DMS153 treated with DMSO at 0.1 percent for 48 hours (cell line): Measurements from ENCODE around the gene SLIT1.

Experiments used
- DNase-seq: peaks from one replicate; lab custom pipeline; 2025; ENCODE audit not compliant: unreplicated experiment; lab: John Stamatoyannopoulos, UW

The SLIT1 gene

DNA sequence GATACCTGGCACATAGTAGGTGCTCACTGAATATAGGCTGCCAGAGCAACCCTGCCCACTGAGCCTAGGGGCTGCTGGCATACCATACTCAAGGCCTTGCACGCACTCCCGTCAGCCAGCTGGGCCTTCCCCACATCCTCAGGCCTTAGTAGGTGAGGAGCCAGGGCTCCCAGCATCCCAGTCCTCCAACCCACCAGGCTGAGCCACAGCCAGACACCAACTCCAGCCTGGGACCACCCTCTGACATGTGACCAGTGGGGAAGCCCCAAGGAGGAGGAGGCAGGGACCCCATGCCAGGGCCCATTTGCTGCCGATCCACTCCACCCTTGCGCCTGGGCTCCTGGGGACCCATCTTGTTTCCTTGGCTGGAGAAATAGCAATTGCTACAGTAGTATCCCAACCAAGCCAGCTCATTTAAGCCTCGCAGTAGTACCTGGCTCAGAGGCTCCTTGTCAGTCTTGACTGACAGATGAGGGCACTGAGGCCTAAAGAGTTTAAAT lies 11.4 kb downstream of the SLIT1 start:
- DNase-seq = no peak

DNA sequence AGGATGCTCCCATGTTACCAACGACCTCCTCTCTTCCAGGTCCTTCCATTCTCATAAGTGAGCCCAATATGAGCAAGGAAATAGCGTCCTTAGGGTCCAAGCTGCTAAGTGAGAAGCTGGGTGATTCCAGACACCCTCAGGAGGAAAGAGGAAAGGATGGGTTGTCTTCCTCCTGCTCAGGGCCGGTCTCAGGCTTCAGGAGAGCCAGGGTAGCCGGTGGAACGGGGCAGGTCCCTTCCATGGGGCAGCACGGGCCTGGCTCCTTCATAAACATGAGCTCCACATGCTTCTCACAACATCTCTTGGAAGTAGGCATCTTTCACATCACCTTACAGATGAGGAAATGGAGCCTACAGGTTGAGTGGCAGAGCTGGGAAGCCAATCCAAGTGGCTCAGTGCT lies 12.7 kb downstream of the SLIT1 start:
- DNase-seq = no peak

DNA sequence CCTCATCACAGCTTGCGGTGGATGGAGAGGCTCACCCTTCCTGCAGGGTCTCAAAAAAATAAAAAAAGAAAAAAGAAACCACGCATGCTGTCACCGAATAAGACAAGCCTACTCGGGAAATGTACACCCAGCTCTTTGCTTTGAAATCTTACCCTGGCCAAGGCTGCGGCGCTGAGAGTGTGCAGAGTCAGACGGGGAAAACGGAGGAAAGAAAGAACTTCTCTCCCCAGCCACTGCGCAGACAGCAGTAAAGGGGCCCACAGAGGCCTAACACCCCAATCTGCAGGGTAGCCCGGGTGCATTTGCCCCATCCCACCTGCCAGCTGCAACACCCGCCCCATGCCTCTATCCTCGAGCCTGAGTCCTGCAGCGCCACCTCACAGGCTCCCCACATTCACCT lies 14.8 kb downstream of the SLIT1 start:
- no peak for DNase-seq

DNA sequence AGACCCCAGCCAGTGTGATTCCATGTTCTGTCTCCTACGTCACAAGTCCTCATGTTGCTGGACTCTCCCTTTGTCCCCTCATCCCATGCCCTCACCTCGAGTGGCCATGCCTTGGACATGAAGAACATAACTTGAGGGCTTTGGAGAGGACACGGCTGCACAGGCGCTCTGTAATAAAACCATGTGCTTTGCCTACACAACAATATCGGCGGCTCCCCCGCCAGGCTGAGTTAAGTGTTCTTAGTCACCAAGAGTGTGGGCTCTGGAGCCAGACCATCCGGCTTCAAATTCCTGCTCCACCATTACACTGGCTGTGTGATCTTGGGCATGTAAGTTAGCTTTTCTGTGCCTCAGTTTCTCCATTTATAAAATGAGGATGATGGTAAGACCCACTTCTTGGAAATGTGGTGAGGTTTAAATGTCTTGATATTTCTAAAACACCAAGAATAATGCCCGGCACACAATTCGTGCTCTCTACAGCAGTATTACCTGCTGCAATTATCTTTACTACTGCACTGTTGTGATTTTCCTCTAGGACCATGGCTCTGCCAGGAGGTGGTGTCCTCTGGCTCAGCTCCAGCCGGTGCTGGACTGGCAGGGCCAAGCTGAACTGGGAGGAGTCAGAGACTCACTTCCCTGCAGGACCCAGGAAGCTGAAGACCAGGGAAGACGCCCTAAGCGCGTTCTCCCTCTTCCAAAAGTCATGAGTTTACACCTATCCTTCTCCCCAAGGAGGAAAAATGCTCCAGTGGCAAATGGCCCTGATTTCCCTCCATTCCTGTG lies 15.7 kb downstream of the SLIT1 start:
- DNase-seq = peak; percentile 75

DNA sequence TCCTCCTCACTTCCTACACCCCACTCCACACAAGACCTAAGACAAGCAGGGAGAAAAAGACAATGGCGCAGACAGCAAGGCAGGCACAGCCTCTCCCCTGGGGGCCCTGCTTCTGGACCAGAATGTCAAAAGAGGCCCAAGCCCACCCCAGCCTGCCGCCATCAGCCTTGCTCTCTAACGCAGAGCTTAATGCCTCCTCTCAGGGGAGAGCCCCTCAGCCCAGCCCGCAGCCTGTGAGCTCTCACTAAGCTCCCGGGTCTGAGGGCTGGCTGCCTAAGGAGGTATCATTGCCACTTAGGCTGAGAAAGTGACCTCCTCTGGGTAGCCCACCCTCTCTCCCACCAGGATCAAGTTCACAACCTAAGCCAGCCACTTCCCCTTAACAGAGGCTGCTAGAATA lies 16.7 kb downstream of the SLIT1 start:
- no peak for DNase-seq

DNA sequence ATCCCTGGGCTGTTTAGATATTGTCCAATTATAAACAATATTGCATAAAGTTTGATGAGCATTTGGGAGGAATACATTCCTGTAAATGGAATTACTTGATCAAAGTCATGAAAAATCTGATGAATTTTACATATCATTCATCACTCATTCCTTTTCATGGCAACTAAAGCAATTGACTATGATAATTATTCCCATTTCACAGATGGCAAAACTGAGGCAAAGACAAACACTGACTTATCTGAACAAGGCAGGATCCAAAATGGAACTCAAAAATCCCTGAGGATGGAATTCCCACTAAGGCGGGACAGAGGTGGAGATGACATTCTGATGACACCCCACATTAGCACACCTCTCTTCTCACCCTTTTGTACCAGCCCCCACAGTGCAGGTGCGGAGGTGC lies 17.1 kb downstream of the SLIT1 start:
- DNase-seq = no peak

DNA sequence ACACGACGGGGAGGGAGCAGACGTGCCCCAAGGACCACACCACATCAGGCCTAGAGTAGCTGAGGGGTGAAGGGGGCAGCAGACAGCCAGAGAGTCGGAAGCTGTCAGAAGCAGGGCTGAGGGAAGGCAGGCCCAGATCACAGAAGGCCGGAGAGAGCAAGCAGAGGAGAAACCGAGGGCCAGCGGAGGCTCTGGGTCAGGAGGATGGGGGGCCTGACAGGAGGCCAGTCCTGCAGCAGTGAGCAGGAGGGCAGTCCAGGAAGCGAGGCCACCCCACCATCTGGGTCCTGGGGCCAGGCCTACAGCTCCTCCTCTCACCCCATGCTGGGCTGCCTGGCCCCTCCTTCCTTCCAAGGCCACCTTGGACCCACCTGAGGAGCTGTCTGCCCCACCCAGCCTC lies 20.3 kb downstream of the SLIT1 start:
- DNase-seq = no peak

DNA sequence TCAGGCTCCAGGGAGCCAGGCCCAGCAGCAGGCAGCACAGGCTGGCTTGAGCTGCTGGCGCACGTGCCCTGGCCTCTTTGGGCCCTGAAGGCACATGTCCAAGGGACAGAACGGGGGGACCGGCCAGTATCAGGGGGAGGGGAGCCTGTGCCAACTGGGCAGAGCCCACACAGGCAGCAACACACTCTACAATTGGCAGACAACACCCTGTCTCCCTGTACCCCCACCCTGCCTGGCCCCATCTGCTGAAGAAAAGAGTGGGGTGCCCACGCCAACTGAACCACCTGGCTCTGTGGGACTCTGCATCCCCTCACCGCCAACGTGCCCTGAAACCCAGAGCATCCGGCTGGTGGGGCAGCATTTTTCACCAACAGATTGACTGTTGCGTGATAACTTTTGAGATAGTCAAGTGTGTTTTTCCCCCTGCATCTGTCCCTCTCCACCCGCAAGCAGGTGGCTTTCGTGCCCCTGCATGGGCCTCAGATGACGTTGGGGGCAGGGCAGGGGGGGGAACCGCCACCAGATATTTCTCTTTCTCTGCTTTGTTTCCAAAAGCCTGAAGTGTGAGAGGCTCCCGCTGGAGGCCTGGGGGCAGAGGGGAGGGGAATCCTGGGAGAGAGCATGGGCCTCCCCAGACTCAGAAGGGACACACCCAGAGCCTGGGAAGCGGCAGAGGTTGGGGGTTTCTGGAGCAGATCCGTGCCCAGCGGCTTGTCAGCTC lies 21.8 kb downstream of the SLIT1 start:
- DNase-seq = no peak

DNA sequence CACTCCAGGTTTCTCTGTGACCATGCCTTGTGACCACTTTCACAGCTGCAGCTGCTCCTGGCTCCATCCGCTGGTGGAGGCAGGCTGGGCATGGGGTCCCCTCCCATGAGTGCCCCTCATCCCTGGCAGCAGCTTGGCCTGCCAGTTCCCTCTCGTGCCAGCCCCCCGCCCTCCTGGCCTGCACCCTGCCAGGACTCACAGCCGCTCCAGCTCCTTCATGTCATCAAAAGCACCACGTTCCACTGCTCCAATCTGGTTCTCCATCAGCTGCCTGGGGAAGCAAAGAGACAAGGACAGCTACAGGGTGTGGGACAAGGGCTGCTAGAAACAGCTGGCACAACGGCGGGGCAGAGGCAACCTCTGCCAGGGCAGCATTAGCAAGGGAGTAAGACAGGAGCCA lies 22.6 kb downstream of the SLIT1 start:
- DNase-seq = no peak

DNA sequence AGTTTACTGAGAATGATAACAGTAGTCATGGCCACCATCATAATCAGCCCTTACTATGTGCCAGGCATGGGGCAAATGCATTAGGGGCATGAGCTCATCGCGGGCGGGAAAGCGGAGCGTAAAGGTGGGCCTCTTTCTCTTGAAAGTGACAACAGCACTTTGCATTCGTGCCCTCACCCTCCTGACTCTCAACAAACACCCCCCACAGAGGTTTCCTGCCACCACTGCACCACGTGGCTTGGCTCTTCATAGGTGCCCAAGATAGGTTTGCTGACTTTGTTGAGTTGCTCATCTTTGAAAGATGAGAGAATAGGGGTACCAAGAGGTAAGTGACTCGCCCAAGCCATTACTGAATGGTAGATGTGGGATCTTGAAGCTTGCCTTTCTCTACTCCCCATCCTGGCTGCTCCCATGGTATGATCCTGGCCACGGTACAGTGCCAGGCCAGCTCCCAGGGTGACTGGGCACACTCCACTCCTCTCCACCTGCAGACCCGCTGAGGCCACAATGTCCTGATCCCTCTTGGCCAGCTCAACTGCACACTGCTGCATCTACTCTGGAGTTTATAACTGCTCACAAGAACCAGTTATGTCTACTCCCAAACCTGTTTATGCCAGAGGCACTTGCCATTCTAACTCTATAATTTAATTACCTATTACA lies 26.0 kb downstream of the SLIT1 start:
- DNase-seq = no peak

DNA sequence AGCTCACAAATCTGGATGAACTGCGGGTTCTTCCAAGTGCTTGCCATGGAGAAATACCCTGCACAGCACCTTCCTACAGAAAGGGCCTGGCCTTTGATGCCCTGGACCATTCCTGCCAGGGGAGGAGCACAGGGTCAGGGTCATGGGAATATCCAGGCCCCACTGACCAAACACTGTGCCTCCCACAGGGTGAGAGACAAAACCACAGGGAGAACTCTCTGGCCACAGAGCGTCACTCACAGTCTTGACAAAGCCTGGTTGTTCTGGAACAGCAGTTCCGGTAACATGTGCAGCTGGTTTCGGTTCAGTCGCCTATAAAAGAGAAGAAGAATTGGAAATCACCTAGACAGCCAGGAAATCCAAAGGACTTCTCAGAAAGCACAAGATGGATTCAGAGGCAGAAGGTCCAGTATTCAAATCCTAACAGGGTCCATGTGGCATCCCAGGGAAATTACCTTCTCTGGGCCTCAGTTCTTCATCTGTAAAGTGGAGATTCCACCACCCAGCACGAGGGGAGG lies 28.1 kb downstream of the SLIT1 start:
- no peak for DNase-seq

DNA sequence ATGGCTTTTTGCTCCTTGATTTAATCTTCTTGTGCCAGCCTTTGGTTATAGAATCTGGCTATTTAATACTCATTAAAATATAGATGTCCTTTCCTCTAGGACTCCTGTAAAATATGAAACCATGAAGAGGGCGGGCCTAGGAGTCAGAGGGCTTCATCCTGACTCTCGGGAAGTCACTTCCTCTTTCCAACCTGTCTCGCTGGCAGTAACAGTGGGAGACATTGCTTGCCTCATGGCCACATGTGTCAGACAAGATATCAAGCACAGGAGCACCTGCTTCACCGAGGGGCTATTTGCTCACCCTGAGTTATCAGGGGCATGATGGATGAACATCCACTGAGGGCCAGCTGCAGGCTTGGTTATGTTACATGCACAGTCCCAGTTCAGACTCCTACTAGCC lies 31.0 kb downstream of the SLIT1 start:
- no peak for DNase-seq

DNA sequence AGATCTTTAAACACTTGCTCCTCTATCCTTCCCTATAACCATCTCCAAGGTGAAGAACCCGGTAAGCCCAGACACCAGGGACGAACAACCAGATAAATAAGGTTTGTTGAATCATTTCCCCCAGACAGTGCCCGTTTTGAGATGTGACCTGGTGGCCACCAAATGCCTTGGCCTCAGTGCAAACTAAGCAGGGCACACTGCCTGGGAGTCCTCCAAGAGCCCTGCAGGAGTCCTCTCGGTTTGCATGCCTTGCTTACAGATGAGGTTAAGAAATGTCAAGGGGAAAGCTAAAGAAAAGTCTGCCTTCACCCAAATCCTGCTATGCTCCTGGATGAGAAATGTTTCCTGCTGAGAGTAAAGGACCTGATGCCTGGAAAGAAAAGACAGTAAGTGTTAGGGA lies 31.6 kb downstream of the SLIT1 start:
- DNase-seq = no peak

DNA sequence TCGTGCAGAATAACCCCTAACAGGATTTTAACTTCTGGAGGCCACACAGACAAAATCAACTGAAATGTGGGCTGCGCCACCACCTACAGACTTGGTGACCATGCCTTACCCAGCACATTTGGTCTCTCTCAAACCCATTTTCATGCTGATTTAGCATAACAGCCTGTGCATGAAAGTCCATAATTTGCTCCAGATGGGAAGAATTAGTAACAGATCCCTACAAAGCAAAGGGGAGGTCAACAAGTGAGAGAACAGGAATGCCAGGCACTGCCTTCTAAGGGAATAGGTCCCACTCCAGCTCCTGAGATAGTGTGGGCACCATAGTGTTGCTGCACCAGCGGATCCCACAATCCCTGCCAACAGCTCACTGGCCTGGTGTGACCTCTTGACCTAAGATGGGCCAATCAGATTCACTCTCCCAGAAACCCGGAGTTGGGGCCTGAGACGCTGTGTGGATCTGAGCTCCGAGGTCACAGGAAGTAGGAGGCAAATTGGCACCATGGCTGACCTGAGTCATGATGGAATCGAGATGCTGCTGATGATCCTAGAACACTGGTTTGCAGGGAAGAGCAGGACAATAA lies 32.4 kb downstream of the SLIT1 start:
- DNase-seq = no peak

DNA sequence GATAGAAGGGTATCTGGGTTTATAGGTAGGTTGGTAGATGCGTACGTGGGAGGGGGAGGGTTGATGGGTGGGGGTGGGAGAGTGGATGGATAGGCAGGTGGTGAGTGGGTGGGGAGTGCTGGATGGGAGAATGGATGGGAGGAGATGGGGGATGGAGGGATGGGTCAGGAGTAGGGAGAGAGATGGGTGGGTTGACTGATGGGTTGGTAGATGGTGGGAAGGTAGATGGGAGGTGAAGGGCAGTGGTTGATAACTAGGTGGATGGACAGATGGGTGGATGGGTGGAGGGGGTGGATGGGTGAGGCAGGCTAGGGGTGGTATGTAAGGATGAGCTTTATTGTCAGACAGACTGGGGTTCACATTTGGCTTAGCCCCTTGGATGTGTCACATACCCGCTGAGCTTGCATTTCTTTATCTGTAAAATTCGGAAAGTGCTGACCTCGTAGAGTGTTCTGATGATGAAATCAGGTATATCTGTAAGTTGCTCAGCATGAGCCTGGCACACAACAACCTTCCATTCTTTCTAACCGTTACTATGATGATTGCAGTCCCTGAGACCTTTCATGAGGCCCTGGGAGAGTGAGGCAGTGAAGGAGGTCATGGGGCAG lies 34.3 kb downstream of the SLIT1 start:
- DNase-seq = no peak

DNA sequence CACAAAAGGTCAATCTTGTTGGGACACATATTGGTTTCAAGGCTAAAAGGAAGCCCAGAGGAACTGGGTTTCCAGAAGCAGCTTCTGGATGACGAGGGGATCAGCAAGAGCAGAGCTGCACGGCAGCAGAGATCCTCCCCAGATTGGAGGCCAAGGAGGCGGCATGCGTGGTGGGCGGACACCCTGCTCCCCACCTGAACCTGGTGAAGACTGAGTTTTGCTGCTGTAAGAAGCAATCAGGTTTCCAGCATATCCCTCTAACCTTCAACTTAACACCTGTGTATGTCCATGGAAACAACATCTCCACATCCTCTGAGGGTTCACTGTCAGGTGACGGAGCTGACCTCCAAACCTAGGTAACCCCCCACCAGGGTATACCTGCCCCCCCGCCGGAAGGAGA lies 35.1 kb downstream of the SLIT1 start:
- no peak for DNase-seq

DNA sequence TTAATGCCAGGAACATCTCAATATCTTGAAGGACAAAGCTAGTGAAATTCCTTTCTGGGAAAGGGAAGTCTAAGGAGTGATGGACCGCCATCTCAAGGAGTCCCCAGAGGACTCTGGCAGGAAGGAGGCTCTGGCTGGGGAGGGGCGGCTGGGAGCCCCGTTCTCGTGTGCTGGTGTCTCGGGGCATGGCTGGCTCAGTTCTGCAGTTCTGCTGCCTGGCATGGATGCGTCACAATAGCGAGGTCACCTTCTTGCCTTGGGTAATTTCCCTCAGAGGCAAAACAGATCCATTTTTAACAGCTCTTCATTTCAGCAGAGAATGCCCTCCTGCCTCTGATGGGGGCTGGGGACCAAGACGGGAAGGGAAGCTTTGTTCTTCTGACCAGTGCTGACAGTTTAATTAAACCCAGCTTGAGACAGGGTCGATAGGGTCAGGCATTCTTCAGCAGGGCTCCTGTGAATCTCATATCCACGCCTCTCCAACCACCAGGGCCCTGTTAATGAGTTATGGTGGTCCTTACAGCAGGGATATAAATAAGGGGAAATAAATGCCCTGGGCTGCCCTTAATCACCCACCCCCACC lies 35.7 kb downstream of the SLIT1 start:
- DNase-seq = no peak

DNA sequence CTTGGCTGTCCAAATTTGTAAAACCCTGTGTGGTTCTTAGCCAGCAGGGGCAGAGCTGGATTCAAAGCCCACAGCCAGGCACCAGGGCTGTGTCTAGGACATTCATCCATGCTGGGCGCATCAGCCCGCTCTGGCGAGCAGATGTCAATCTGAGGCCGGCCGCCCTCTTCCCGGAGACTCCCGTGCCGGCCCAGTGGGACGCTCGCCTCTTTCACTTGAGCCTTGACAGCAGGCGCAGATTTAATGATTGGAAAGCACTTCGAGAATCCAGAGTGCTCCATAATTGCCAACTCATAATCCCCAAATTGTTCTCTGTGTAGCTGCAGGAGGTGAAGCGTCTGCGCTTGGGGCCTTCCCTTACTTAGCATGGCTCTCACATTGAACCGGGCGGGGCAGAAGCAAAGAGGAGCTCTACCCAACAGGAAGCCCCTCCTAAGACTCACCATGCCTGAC lies 36.7 kb downstream of the SLIT1 start:
- DNase-seq = no peak

DNA sequence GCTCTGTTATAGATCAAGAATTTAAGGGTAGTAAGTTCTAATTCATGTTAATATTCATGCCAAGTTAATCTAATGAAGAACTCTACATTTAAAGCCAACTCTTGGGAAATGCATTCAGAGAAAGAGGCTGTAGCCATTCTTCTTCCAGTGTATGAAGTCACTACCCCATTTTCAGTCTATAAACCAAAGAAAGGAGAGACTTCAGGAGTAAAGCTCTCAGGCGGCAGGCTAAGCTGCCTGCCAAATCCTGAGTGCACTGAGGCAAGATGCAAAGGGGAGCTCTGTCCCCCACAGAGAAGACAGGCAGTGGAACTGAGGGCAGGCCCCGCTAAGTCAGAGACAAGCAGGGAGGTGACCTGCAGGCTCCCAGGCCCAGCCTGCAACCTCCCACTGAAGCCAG lies 41.5 kb downstream of the SLIT1 start:
- DNase-seq = no peak

DNA sequence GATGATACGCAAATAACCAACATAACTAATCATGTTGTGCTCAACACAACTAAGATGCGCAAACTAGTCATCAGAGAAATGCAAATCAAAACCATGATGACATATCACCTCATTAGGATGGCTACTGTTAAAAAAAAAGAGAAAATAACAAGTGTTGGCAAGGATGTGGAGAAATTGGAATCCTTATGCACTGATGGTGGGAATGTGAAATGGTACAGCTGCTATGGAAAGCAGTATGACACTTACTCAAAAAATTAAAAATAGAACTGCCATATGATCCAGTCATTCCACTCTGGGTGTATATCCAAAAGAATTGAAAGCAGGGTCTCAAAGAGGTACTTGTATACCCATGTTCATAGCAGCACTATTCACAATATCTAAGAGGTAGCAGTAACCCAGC lies 42.9 kb downstream of the SLIT1 start:
- DNase-seq = no peak
